Mesenteric fat pad (tissue), 1 donor: ENCODE measurements around the gene CTRL. TPM values are rescaled to one million over a fixed set of nuclear protein-coding genes. Genes with fewer than 3 reads are reported as not detected.

Source experiments
- DNase-seq: peaks from one replicate; pipeline ENCODE4 v3.0.0-alpha.2; 2020; ENCODE audit warnings: low spot score
- total RNA-seq: library from RNA; stranded (reverse); fragmentation: NEBNext Ultra II Directional; extraction: Animal tissue kit (Norgen Biotek cat#: 25700); gene quantifications from one replicate; pipeline ENCODE4 v1.2.1, GENCODE V29; 2021
- donor health status: DM: yes; HTN: yes; CAD: no.

CTRL gene
- total RNA-seq, 1 donor from 2014 or later: 1.3 TPM

GRCh38 chr16:67963662-67964321 lies 32.1 kb upstream of the CTRL start:
- no peak for DNase-seq

DNA sequence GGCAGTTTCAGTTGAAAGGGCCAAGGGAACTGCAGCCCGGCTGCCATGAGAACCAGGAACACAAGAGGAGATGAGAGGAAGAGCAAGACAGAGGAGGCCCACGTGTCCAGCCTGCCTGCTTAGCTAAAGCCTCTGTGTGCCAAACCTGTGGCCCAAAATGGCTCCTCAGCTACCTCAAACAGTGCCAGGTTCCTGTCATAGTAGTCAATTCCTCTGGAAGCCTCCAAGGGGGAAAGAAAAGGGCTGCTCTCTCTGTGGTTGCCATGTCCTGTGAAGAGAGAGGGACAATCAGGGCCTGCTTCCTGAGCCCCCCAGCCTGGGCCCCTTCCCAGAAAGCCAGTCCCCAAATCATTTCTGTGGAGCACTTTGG lies 31.6 kb upstream of the CTRL start:
- no peak for DNase-seq

GRCh38 chr16:67962135-67962534 lies 30.5 kb upstream of the CTRL start:
- no peak for DNase-seq

DNA sequence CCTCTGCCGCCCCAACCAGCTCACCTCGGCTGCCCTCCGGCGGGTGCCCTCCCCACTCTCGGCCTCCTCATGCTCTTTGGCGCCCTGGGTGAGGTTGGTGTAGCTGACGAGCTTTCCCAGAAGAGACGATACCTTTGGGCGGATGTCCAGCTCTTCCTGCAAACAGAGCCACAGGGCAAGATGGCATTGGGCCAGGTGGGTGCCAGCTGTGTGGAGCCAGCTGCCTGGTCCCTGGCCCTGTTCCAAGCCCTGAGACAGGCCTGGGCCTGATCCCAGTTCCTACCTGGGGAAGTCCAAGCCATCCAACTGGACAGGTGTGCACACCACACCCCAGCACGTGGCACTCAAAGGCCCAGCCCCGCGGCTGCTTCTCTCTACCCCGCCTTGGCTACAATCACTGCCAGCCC lies 29.9 kb upstream of the CTRL start:
- DNase-seq: no peak

DNA sequence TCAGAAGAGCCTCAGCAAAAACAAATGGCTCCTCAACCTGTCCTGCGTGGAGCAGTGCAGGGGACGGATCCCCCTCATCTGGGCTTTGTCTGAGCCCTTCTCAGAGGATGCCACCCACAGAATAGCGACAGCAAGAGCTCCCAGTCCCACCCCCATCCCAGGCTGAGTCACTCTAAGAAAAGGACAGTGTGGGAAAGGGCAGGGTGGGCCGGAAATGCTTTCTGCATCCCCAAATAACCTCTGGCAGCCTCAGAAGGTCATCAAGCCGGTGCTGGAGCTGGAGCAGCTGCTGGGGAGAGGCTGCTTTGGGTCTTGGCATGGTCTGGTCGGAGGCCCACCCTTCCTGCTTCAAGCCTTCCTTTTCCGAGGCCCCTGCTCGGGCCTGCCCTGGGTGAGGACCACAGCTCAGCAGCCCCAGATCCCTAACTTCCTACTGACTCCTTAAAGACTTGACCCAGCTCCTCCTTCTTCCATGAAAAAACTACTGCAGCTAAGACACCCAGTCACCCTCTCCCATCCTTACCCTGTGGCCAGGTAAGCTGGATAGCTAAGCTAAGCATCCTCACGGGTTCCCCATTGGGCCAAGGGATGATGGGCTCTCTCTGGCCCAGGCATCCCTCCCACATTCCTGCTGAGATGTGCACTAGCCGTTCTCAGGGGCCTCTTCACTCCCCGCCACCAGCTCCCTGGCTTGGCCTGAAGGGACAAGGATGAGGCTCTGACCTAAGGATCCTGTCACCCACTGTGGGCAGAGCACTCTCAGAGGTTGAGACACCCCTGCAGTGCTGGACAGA lies 28.1 kb upstream of the CTRL start:
- DNase-seq: no peak

DNA sequence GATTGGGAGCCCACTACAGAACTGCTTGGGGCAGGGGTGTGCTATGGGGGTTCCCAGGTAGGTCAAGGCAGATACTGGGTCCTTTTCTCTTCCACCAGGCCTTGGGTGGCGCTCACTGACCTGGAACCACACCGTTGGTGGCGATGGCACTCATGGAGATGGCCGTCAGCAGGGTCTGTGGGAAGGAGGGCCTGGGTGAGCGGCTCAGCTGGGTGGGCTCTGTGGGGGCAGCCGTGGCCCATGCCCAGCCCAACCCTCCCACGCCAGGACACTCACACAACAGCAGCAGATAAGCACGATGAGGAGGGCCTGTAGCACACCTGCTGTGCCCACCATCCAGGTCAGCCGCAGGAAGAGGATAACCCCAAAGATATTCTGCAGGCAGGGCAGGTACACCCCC lies 26.0 kb upstream of the CTRL start:
- no peak for DNase-seq

DNA sequence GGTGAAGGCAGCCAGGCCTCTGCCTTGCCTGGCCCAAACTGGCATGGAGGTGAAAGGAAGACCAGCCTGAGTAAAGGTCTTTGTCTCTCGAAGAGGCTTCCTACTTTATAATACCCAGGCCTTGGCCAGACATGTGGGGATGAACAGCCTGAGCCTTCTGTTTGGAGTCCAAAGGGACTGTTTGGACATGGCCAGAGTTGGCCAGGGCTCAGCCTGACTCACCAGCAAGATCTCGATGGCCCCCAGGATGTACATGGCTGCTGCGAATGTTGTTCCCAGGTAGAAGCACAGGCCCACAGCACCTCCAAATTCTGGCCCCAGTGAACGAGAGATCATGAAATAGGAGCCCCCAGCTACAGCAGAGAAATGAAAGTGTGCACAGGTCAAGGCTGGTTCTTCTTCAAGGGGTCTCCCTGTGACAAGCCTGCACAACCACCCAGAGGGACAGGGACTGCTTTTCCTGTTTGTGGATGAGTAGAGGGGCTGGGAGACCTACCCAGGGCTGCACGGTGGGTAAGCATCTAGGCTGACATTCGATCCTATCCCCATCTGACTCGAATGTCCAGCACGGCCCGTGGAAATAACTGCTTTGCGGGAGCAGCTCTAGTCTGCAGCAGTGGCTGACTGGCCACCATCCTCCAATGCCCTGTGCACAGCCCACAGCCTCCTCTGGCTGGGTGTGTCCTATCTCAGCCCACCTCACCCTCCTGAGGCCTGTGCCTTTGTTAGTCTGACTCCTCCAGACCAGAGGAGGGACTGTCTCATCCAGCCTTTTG lies 22.9 kb upstream of the CTRL start:
- no peak for DNase-seq

GRCh38 chr16:67953641-67954375 lies 22.1 kb upstream of the CTRL start:
- DNase-seq: no peak

DNA sequence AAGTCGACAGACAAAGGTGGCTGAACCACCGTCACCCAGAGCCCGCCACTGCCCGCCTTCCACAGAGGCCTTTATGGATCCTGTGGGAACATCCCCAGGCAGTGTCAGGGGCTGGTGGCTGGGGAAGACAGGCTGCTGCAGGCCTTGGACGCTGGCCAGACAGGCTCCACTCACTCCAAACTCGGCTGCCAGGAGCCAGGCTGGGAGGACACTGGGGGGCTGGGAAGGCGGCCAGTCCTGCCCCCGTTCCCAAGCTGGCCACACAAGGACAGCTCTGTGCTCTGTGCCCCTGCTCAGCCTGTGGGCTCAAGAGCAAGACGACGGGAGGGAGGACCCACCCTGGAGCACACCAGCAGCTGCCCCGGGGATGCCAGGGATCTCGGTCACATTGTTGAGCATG lies 19.8 kb upstream of the CTRL start:
- DNase-seq: no peak

DNA sequence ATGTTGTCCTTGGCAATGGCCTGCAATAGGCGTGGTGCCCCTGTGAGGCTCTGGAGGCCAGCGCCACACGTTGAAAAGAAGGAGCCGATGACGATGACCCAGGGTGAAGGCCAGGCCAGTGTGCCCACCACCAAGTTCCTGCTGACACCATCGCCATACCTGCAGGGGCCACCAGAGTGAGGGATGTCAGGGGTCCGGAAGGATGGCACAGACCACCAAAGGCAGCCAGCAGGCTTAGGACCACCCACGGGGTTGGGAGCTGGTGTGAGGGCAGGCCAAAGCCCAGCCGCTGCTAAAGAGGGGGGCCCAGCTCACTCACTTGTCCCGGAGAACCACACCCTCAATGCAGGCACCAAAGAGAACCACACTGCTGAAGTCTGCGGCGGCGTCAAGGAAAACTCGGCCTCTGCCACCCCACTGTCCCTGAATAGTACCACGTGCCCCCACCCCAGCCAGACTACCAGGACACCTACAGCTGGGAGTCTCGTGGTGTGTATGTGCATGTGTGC lies 18.7 kb upstream of the CTRL start:
- no peak for DNase-seq

DNA sequence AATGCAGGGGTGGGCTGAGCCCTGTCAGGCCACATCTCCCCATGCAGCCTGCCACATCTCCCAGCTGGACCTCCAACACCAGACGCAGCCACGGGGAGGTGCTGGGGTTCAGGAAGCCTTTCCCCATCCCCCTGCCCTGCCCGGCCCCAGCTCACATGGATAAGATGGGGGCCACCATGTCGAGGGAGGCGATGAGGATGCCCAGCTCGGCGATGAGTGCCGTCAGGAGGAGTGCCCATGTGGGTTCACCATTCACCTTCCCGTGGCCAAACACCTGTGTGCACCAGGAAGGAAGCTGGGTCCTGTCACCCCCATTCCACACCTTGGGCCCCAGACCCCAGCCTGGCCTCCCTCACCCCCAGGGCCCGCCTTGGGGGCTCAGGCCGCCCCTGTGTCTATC lies 18.0 kb upstream of the CTRL start:
- no peak for DNase-seq

DNA sequence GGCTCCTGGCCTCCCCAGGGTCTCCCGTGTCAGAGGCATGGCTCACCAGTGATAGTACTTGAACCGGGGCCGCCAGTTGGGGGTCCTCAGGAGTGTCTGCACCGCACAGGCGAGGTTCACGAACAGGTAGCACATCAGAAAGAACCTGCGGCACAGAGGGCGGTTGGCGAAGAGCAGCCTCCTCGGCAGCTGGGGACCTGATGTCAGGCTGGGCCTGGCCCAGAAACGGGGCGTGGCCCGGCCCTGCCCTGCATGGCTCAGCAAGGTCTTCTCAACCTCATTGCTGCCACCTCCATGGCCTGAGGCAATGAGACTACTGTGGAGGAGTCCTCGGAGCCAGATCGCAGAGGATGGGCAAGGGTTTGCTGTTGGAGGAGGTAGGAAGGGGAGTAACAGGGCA lies 16.4 kb upstream of the CTRL start:
- DNase-seq: no peak

DNA sequence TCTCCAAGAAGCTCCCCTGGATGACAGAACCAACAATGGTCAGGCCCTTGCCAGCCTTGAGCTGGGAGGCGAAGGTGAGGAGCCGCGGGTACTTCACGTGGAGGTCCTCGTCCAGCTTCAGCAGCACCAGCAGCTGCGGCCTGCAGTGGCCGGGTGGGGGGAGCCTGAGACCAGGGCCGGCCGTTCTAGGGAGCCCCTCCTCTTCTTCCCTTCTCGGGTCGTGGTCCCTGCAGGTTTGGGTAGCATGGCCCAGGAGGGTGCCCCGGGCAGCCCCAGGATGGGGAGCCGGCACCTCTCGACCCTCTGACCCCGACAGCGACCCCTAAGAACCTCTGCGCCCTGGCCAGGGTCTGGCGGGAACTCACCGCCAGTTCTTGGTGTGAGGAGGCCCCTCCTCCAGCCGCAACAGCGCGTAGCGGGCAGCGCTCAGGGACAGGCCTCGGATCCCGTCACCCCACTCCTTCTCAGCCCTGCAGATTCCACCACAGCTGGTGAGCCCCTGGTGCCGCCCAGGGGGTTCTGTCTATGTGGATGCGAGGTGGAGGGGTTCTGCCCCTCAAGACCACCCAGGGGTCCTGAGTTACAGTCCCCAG lies 15.4 kb upstream of the CTRL start:
- no peak for DNase-seq

DNA sequence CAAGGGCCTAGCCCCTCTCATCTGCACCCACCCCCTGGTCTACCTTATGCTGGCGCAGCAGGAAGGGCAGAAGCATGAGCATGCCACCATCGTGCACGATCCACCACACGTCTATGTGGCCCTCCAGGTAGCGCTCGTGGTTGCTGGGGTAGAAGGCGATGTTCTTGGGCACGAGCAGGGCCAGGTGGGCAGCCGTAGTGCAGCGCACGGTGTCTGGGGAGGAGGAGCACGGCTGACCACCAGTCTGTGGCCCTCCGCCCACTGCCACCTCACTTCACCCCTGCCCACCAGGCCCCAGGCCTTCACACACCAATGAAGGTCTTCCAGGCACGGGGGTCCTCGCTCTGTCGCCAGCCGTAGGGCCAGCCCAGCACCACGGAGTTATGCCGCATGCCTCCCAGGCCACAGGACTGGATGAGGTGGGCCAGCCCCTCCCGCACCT lies 14.5 kb upstream of the CTRL start:
- DNase-seq: no peak

- no peak for DNase-seq
Observed at GRCh38 chr16:67945392-67945933, 13.8 kb upstream of the CTRL start.

DNA sequence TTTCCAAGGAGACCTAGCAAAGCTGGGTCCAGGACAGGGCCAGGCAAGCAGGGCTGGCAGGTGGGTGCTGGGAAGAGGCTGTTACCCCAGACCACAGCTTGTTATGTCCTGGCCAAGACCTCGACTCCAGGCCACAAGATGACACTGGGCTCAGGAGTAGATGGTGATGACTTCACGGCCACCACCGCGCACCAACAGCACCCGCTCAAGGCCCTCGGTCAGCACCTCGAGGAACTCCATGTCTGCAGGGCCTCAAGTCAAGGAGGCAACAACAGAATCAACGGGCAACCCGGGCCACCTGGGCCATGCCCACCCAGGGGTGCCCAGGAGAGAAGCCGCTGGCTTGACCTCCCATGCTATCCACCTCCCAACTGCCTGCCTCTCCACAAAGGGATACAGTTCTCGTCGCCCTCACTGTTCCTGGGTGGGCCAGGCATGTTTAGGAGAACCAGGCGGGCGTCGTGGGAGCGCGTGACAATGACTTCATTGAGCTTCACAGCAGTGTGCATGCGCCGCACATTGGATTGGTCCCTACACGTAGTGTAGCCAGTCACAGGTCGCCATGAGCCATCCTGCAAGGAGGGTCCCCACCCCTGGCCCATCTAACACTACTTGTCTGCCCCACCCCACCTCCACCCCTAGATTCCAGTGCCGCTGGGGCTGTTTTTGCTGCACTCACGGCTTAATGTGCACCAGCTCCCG lies 13.2 kb upstream of the CTRL start:
- no peak for DNase-seq

DNA sequence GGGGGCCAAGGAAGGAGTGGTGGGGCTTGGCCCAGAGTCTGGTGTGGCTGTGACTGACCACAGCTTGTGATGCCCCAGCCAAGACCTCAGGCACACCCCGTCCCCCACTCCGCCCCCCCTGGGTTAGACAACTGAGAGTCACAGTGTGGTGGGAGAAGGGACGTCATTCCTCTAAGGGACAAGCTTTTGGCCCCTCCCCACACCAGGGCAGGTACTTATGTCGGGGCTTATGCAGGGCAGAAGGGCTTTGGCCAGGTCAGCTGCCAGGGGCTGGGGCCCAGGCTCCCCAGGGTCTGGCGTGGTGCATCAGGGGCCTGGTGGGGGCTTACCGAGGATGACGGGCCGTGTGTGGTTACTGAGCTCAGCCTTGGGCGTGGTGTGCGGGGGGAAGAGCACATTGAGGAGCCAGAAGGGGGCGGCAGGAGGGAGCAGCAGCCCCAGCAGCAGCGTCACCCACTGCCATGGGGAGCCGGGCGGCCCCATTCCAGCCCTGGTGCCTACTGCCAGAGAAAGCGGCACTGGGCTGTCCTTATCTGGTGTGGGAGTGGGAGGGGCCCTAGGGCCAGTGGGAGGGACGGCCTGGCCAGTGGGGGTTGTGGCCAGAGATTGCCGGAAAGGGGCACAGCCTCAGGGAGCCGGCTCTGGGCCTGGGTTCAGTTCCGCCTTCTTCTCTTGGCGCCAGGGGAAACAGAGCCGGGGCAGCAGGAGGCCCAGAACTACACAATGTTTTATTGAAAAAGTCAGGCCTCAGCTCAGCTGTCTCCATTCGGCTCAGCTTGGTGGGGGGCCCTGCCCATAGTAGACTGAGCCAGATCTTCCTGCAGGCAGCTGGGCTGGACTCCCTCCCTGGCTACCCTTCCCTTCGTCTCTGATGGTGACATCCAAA lies 12.2 kb upstream of the CTRL start, which contains the start of gene LCAT:
Gene LCAT, minus strand, starts transcription at position 502 of the 886 bp plus-strand sequence. Its CDS starts 19 bp downstream, at position 483.
- no peak for DNase-seq

GRCh38 chr16:67943256-67943618 lies 11.6 kb upstream of the CTRL start:
- DNase-seq: no peak
